HG03378 (cell line): ENCODE measurements around the gene CDIPT.
"Not testable (repeated sequence)": the region's sequence is repeated elsewhere in the genome, so short reads cannot be mapped to it uniquely, and the experiment has no call there.

Experiments
- ATAC-seq: cut with Tn5 transposase; IDR thresholded peaks from one replicate; pipeline ENCODE4 v1.9.1; 2021; ENCODE audit warnings: mild to moderate bottlenecking, moderate library complexity; ENCODE audit not compliant: unreplicated experiment

The CDIPT gene

GRCh38 chr16:29862884-29863668 lies at the start of gene CDIPT:
CDIPT (minus strand) TSS chr16:29863226; CDS start chr16:29862857, 369 bp downstream.
- peak; percentile 81 for ATAC-seq

GRCh38 chr16:29912087-29912486 lies 49.1 kb upstream of the CDIPT start:
- ATAC-seq, result no peak

- ATAC-seq, result no peak
Observed at GRCh38 chr16:29911676-29912010, 48.6 kb upstream of the CDIPT start.

GRCh38 chr16:29910819-29911675 lies 48.0 kb upstream of the CDIPT start:
- no peak for ATAC-seq

GRCh38 chr16:29909851-29910250 lies 46.8 kb upstream of the CDIPT start:
- not testable (repeated sequence) for ATAC-seq

GRCh38 chr16:29909391-29909790 lies 46.4 kb upstream of the CDIPT start:
- no peak for ATAC-seq

GRCh38 chr16:29908719-29909220 lies 45.7 kb upstream of the CDIPT start:
- ATAC-seq, result no peak

GRCh38 chr16:29907973-29908372 lies 44.9 kb upstream of the CDIPT start:
- no peak for ATAC-seq

GRCh38 chr16:29906520-29907244 lies 43.7 kb upstream of the CDIPT start:
- ATAC-seq, result no peak

- ATAC-seq, result no peak
Observed at GRCh38 chr16:29905668-29906067, 42.6 kb upstream of the CDIPT start.

GRCh38 chr16:29904947-29905346 lies 41.9 kb upstream of the CDIPT start:
- no peak for ATAC-seq

- no peak for ATAC-seq
Observed at GRCh38 chr16:29903590-29903989, 40.6 kb upstream of the CDIPT start.

- ATAC-seq, result no peak
Observed at GRCh38 chr16:29901607-29901945, 38.5 kb upstream of the CDIPT start.

GRCh38 chr16:29900888-29901606 lies 38.0 kb upstream of the CDIPT start:
- ATAC-seq, result no peak

- ATAC-seq, result no peak
Observed at GRCh38 chr16:29900102-29900887, 37.3 kb upstream of the CDIPT start, which contains the start of gene ASPHD1. ASPHD1 (plus strand) TSS chr16:29900488; CDS start chr16:29900972, 484 bp downstream.

- ATAC-seq, result no peak
Observed at GRCh38 chr16:29899516-29900101, 36.6 kb upstream of the CDIPT start, which contains the start of gene SEZ6L2. SEZ6L2 (minus strand) TSS chr16:29899550; CDS start chr16:29899019, 531 bp downstream.

GRCh38 chr16:29898804-29899515 lies 35.9 kb upstream of the CDIPT start:
- no peak for ATAC-seq

GRCh38 chr16:29898135-29898803 lies 35.2 kb upstream of the CDIPT start:
- no peak for ATAC-seq
